ENCODE data around the gene SLC10A1. TPM values are rescaled to one million over a fixed set of nuclear protein-coding genes. Genes with fewer than 3 reads are reported as not detected.
A peak's percentile ranks its signal among the peaks of the same experiment; 100 is the strongest.

SLC10A1 gene
- total and polyA plus RNA-seq, 2 experiments from 2014 or later = 0.10 TPM; not detected in 1

GRCh38 chr14:69752773-69753172, 44.3 kb downstream of the SLC10A1 start:
- Histone ChIP-seq H3K27ac (ENCODE audit: low read depth) (no peak overlapping the region), H3K4me3 (no peak overlapping the region), H3K4me2 (no peak overlapping the region), H3K9me2 (ENCODE audit: insufficient read depth) (no peaks in the 10 kb centered on the region), H3K4me1 (ENCODE audit: insufficient read depth) (no peaks in the 10 kb centered on the region), H3F3A (replicated peaks; ENCODE audit: low read depth) (no peaks in the 10 kb centered on the region), H2AFZ (0 out of 2 replicates have a peak overlapping the region, but pooled peaks have one; percentile 19), H4K20me1 (replicated peaks; ENCODE audit: insufficient read depth) (no peaks in the 10 kb centered on the region), H3K79me2 (replicated peaks; ENCODE audit: insufficient read depth) (no peaks in the 10 kb centered on the region), H3K27me3 (ENCODE audit: insufficient read depth) (no peaks in the 10 kb centered on the region), H3K36me3 (ENCODE audit: insufficient read depth) (no peaks in the 10 kb centered on the region)
- no peak overlapping the region for H3K27ac Mint-ChIP-seq
- DNase-seq (ENCODE audit: low spot score) (no peak), ATAC-seq (peak; percentile 77)
- no peak overlapping the region for H3K4me3 Mint-ChIP-seq
- H3K27me3 Mint-ChIP-seq (ENCODE audit: insufficient read depth, low read depth, poor library complexity) = peaks cover 4% of the 10 kb centered on the region
- H3K9me3 Mint-ChIP-seq = no peaks in the 10 kb centered on the region
- H3K4me1 Mint-ChIP-seq = peaks cover 5% of the 10 kb centered on the region; the same call in 1 of the 3 replicates
- H3K36me3 Mint-ChIP-seq (ENCODE audit: low read depth) = no peaks in the 10 kb centered on the region
- TF ChIP-seq EZH2phosphoT487 (IDR thresholded peaks at IDR 0.05; ENCODE audit: unreplicated experiment) = no peak

- no peaks in the 10 kb centered on the region for H3K79me2 ChIP-seq (replicated peaks; ENCODE audit: insufficient read depth)
- Mint-ChIP-seq H3K27me3 (ENCODE audit: insufficient read depth, low read depth, poor library complexity) (peaks cover 2% of the 10 kb centered on the region), H3K27ac (no peak overlapping the region), H3K4me1 (peaks cover 5% of the 10 kb centered on the region; the same call in 1 of the 3 replicates), H3K9me3 (peaks cover 8% of the 10 kb centered on the region; the same call in 2 of the 3 replicates), H3K4me3 (no peak overlapping the region), H3K36me3 (ENCODE audit: low read depth) (peaks cover 6% of the 10 kb centered on the region; the same call in 1 of the 3 replicates)
- DNase-seq (ENCODE audit: low spot score) = no peak
- H3K4me3 ChIP-seq = no peak overlapping the region
- no peaks in the 10 kb centered on the region for H3K4me1 ChIP-seq (ENCODE audit: insufficient read depth)
- no peak overlapping the region for H3K27ac ChIP-seq (ENCODE audit: low read depth)
- H4K20me1 ChIP-seq (replicated peaks; ENCODE audit: insufficient read depth) = no peaks in the 10 kb centered on the region
- no peaks in the 10 kb centered on the region for H3F3A ChIP-seq (replicated peaks; ENCODE audit: low read depth)
- H3K9me2 ChIP-seq (ENCODE audit: insufficient read depth) = no peaks in the 10 kb centered on the region
- H3K4me2 ChIP-seq = no peak overlapping the region
- ATAC-seq = no peak
- TF ChIP-seq CTCF (conservative IDR thresholded peaks at IDR 0.05; ENCODE audit: low read depth in 2 of 2) (no peak), STAT1 (IDR thresholded peaks at IDR 0.05; ENCODE audit: unreplicated experiment) (no peak), ETS1 (IDR thresholded peaks at IDR 0.05) (no peak)
- no peak overlapping the region for H2AFZ ChIP-seq
- H3K27me3 ChIP-seq (ENCODE audit: insufficient read depth) = no peaks in the 10 kb centered on the region
- H3K36me3 ChIP-seq (ENCODE audit: insufficient read depth) = no peaks in the 10 kb centered on the region
These were observed 46.5 kb downstream of the SLC10A1 start for GRCh38 chr14:69750495-69750894.

- Mint-ChIP-seq H3K4me1 (peaks cover 5% of the 10 kb centered on the region; the same call in 1 of the 3 replicates), H3K27me3 (ENCODE audit: insufficient read depth, low read depth, poor library complexity) (peaks cover 2% of the 10 kb centered on the region), H3K9me3 (peaks cover 8% of the 10 kb centered on the region; the same call in 2 of the 3 replicates), H3K27ac (no peak overlapping the region), H3K36me3 (ENCODE audit: low read depth) (peaks cover 6% of the 10 kb centered on the region; the same call in 1 of the 3 replicates), H3K4me3 (no peak overlapping the region)
- Histone ChIP-seq H3K4me1 (ENCODE audit: insufficient read depth) (no peaks in the 10 kb centered on the region), H3K27me3 (ENCODE audit: insufficient read depth) (no peaks in the 10 kb centered on the region), H3K4me2 (no peak overlapping the region), H3K36me3 (ENCODE audit: insufficient read depth) (peaks cover 5% of the 10 kb centered on the region; the same call in 1 of the 2 replicates), H2AFZ (no peak overlapping the region), H3K27ac (ENCODE audit: low read depth) (no peak overlapping the region), H3K4me3 (no peak overlapping the region), H4K20me1 (replicated peaks; ENCODE audit: insufficient read depth) (no peaks in the 10 kb centered on the region), H3K79me2 (replicated peaks; ENCODE audit: insufficient read depth) (no peaks in the 10 kb centered on the region), H3K9me2 (ENCODE audit: insufficient read depth) (no peaks in the 10 kb centered on the region), H3F3A (replicated peaks; ENCODE audit: low read depth) (no peaks in the 10 kb centered on the region)
- no peak for DNase-seq (ENCODE audit: low spot score)
- no peak for ATAC-seq
- no peak for TF ChIP-seq JUNB (IDR thresholded peaks at IDR 0.05; ENCODE audit: unreplicated experiment)
- TF ChIP-seq REST (IDR thresholded peaks at IDR 0.05; ENCODE audit: unreplicated experiment) = no peak
- no peak for TF ChIP-seq EZH2phosphoT487 (IDR thresholded peaks at IDR 0.05; ENCODE audit: unreplicated experiment)
- no peak for TF ChIP-seq NANOG (IDR thresholded peaks at IDR 0.05; ENCODE audit: borderline replicate concordance)
- no peak for TF ChIP-seq EZH2 (IDR thresholded peaks at IDR 0.05; ENCODE audit: low read depth, unreplicated experiment)
These were observed 47.1 kb downstream of the SLC10A1 start for GRCh38 chr14:69749956-69750355.

All from GM23338 (cell line).